HepG2 (cell line): Measurements from ENCODE around the gene MEF2B. TPM values are rescaled to one million over a fixed set of nuclear protein-coding genes. Genes with fewer than 3 reads are reported as not detected.
A peak's percentile ranks its signal among the peaks of the same experiment; 100 is the strongest.

Experiments
- CHD4 ChIP-seq: fragments of 200-600 bp; sonication (generic); IDR thresholded peaks from 2 replicates; pipeline ENCODE4 v1.7.0; 2017; ENCODE audit warnings: mild to moderate bottlenecking, low read length, borderline replicate concordance
- ELF3 ChIP-seq: IDR thresholded peaks from 2 replicates; pipeline ENCODE4 v1.6.1; 2016; ENCODE audit warnings: missing genetic modification reagents, missing compliant biosample characterization
- EZH2 ChIP-seq: conservative IDR thresholded peaks from 2 replicates; pipeline ENCODE4 v1.6.1; 2012; ENCODE audit warnings: mild to moderate bottlenecking, low read depth, low read length, moderate library complexity
- FIP1L1 ChIP-seq: fragments of 200-400 bp; formaldehyde crosslinking; IDR thresholded peaks from 2 replicates; pipeline ENCODE4 v1.6.1; 2018; ENCODE audit warnings: low read depth, mild to moderate bottlenecking, low read length, moderate library complexity, borderline replicate concordance; ENCODE audit not compliant: insufficient read depth
- HNRNPK ChIP-seq: fragments of 200-400 bp; formaldehyde crosslinking; IDR thresholded peaks from 2 replicates; pipeline ENCODE4 v1.6.1; 2018; ENCODE audit warnings: low read length, low read depth, moderate library complexity, mild to moderate bottlenecking; ENCODE audit not compliant: poor library complexity, severe bottlenecking
- IRX3 ChIP-seq: sonication (generic); formaldehyde crosslinking; IDR thresholded peaks from 2 replicates; pipeline ENCODE4 v1.8.1; 2023; ENCODE audit warnings: mild to moderate bottlenecking, low read depth, missing genetic modification reagents, borderline replicate concordance
- KLF12 ChIP-seq: sonication (generic); formaldehyde crosslinking; IDR thresholded peaks from 2 replicates; pipeline ENCODE4 v1.4.0; 2020; ENCODE audit warnings: missing genetic modification reagents, borderline replicate concordance
- MXI1 ChIP-seq: IDR thresholded peaks from 3 replicates; pipeline ENCODE4 v1.6.1; 2012; ENCODE audit warnings: low read depth, low read length, inconsistent platforms, borderline replicate concordance
- RAD51 ChIP-seq: fragments of 450-650 bp; IDR thresholded peaks from 2 replicates; pipeline ENCODE4 v1.6.1; 2016; ENCODE audit warnings: borderline replicate concordance
- SALL2 ChIP-seq: sonication (generic); formaldehyde crosslinking; IDR thresholded peaks from 2 replicates; pipeline ENCODE4 v1.8.1; 2023; ENCODE audit warnings: mild to moderate bottlenecking, missing genetic modification reagents, inconsistent platforms
- SATB2 ChIP-seq: sonication (generic); formaldehyde crosslinking; IDR thresholded peaks from 2 replicates; pipeline ENCODE4 v1.5.0; 2020; ENCODE audit warnings: missing genetic modification reagents
- SNAPC2 ChIP-seq: sonication (generic); formaldehyde crosslinking; IDR thresholded peaks from 2 replicates; pipeline ENCODE4 v1.8.1; 2022; ENCODE audit warnings: mild to moderate bottlenecking, missing genetic modification reagents
- THAP11 ChIP-seq: IDR thresholded peaks from 2 replicates; pipeline ENCODE4 v1.6.1; 2016; ENCODE audit warnings: missing biosample characterization, missing genetic modification reagents
- ZFP37 ChIP-seq: sonication (generic); formaldehyde crosslinking; IDR thresholded peaks from 2 replicates; pipeline ENCODE4 v1.4.0; 2020; ENCODE audit warnings: missing genetic modification reagents, borderline replicate concordance
- ZNF543 ChIP-seq: sonication (generic); formaldehyde crosslinking; IDR thresholded peaks from 2 replicates; pipeline ENCODE4 v1.4.0; 2020; ENCODE audit warnings: mild to moderate bottlenecking, missing genetic modification reagents
- ZNF598 ChIP-seq: sonication (generic); formaldehyde crosslinking; IDR thresholded peaks from 2 replicates; pipeline ENCODE4 v1.5.1; 2020; ENCODE audit warnings: mild to moderate bottlenecking, missing genetic modification reagents, borderline replicate concordance
- ZNF629 ChIP-seq: sonication (generic); formaldehyde crosslinking; conservative IDR thresholded peaks from 2 replicates; pipeline ENCODE4 v1.5.0; 2020; ENCODE audit warnings: missing genetic modification reagents
- ZNF839 ChIP-seq: sonication (generic); formaldehyde crosslinking; IDR thresholded peaks from 2 replicates; pipeline ENCODE4 v1.4.0; 2020; ENCODE audit warnings: missing genetic modification reagents, mild to moderate bottlenecking, borderline replicate concordance
- ZNF878 ChIP-seq: sonication (generic); formaldehyde crosslinking; IDR thresholded peaks from 2 replicates; pipeline ENCODE4 v1.8.1; 2023; ENCODE audit warnings: mild to moderate bottlenecking, missing genetic modification reagents, moderate library complexity
- ZNF879 ChIP-seq: sonication (generic); formaldehyde crosslinking; IDR thresholded peaks from 2 replicates; pipeline ENCODE4 v1.8.1; 2023; ENCODE audit warnings: missing genetic modification reagents
- ZSCAN12 ChIP-seq: sonication (generic); formaldehyde crosslinking; IDR thresholded peaks from 2 replicates; pipeline ENCODE4 v1.9.0; 2021; ENCODE audit warnings: mild to moderate bottlenecking, missing genetic modification reagents
- ZSCAN31 ChIP-seq: sonication (generic); formaldehyde crosslinking; IDR thresholded peaks from 2 replicates; pipeline ENCODE4 v1.5.0; 2020; ENCODE audit warnings: low read depth, mild to moderate bottlenecking, missing genetic modification reagents
- polyA plus RNA-seq, 8 experiments: library from polyadenylated mRNA; depleted of rRNA in 3 of 8; stranded (reverse) in 7 of 8; unstranded in 1 of 8; fragments of >200 nt; fragmentation: Illumina TruSeq in 4 of 8; extraction: Trizol in 4 of 8; gene quantifications; 2 replicates each; pipeline versions ENCODE4 v1.2.1 to v1.2.3, GENCODE V29; 2011 to 2016; ENCODE audit warnings: low read depth in 4 of 8, missing spikeins in 1 of 8, mixed read lengths in 1 of 8; ENCODE audit not compliant: insufficient read depth in 1 of 8
- total RNA-seq, 5 experiments: library from RNA; depleted of rRNA; stranded (reverse); fragments of >200 nt; fragmentation: Illumina TruSeq; extraction: Trizol; gene quantifications; 2 replicates each; pipeline ENCODE4 v1.2.3, GENCODE V29; 2016; ENCODE audit warnings: low read depth in 1 of 5
- TF ChIP-seq, protein P1 (sequence below): sonication (generic); formaldehyde crosslinking; IDR thresholded peaks from 2 replicates; pipeline ENCODE4 v1.5.1; 2020; ENCODE audit warnings: mild to moderate bottlenecking, missing genetic modification reagents, borderline replicate concordance
- TF ChIP-seq, protein P2 (sequence below): IDR thresholded peaks from 2 replicates; pipeline ENCODE4 v1.6.1; 2016; ENCODE audit warnings: low read depth, borderline replicate concordance

MEF2B gene
- total and polyA plus RNA-seq, 2 of the 13 experiments (the other 11 are each of a cell fraction or from before 2014, with no cell fraction given): 1.2 to 1.7 TPM

DNA sequence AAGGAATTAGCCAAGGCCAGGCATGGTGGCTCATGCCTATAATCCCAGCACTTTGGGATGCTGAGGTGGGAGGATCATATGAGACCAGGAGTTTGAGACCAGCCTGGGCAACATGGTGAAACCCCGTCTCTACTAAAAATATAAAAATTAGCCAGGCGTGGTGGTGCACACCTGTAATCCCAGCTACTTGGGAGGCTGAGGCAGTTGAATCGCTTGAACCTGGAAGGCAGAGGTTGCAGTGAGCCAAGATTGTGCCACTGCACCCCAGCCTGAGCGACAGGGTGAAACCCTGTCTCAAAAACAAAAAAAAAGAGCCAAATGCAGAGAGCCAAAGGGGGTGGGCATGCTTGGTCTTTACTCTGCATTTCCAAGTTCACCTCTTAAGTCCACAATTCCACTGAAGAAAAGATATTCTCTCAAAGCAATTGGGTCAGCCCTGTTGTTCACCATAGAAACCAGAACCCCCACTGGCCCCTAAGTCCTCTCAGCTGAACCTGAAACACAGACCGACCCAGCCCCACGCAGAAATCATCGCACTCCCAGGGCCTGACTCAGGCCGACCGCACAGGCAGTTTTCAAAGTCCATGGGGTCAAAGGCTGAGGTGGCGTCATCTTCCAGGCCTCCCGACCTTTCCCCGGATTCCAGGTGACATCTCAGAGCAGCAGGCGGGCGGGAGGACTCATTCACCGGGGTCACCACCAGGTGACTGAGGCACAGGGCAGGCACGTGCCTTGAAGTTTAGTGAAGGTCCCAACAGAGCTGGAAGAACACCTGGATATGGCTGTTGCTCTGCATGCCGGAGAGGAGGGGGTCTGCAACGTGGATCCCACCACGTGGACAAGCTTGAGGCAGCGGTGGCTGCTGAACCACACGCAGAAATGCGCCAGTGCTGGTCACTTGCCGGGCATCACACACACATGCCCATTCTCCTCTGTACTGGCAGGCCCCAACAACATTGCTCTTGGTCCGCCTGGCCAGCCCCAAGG is 73.1 kb downstream of the MEF2B start (continued):
- TF ChIP-seq, protein P1, sequence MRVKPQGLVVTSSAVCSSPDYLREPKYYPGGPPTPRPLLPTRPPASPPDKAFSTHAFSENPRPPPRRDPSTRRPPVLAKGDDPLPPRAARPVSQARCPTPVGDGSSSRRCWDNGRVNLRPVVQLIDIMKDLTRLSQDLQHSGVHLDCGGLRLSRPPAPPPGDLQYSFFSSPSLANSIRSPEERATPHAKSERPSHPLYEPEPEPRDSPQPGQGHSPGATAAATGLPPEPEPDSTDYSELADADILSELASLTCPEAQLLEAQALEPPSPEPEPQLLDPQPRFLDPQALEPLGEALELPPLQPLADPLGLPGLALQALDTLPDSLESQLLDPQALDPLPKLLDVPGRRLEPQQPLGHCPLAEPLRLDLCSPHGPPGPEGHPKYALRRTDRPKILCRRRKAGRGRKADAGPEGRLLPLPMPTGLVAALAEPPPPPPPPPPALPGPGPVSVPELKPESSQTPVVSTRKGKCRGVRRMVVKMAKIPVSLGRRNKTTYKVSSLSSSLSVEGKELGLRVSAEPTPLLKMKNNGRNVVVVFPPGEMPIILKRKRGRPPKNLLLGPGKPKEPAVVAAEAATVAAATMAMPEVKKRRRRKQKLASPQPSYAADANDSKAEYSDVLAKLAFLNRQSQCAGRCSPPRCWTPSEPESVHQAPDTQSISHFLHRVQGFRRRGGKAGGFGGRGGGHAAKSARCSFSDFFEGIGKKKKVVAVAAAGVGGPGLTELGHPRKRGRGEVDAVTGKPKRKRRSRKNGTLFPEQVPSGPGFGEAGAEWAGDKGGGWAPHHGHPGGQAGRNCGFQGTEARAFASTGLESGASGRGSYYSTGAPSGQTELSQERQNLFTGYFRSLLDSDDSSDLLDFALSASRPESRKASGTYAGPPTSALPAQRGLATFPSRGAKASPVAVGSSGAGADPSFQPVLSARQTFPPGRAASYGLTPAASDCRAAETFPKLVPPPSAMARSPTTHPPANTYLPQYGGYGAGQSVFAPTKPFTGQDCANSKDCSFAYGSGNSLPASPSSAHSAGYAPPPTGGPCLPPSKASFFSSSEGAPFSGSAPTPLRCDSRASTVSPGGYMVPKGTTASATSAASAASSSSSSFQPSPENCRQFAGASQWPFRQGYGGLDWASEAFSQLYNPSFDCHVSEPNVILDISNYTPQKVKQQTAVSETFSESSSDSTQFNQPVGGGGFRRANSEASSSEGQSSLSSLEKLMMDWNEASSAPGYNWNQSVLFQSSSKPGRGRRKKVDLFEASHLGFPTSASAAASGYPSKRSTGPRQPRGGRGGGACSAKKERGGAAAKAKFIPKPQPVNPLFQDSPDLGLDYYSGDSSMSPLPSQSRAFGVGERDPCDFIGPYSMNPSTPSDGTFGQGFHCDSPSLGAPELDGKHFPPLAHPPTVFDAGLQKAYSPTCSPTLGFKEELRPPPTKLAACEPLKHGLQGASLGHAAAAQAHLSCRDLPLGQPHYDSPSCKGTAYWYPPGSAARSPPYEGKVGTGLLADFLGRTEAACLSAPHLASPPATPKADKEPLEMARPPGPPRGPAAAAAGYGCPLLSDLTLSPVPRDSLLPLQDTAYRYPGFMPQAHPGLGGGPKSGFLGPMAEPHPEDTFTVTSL (CRISPR knock-in tag): peak; percentile 87
- TF ChIP-seq ZNF879: 0 out of 2 replicates have a peak, but pooled peaks have one; percentile 33
- TF ChIP-seq ZNF629 (CRISPR knock-in tag): peak; percentile 60
- peak; percentile 75; the same call in 1 of the 2 replicates for TF ChIP-seq SALL2 (CRISPR knock-in tag)
- TF ChIP-seq RAD51: no peak
- 0 out of 2 replicates have a peak, but pooled peaks have one; percentile 80 for TF ChIP-seq SATB2
- TF ChIP-seq ZSCAN31 (CRISPR knock-in tag): peak; percentile 89
- peak; percentile 77 for TF ChIP-seq ZNF878 (CRISPR knock-in tag)
- TF ChIP-seq KLF12: no peak
- TF ChIP-seq ELF3 (CRISPR knock-in tag): peak; percentile 75
- peak; percentile 70; the same call in 1 of the 2 replicates for TF ChIP-seq IRX3 (CRISPR knock-in tag)
- TF ChIP-seq ZSCAN12 (CRISPR knock-in tag): 0 out of 2 replicates have a peak, but pooled peaks have one; percentile 32
- TF ChIP-seq MXI1: peak; percentile 65; the same call in 2 of the 3 replicates
- no peak; the same call in 1 of the 2 replicates for TF ChIP-seq ZNF598 (CRISPR knock-in tag)
- no peak for TF ChIP-seq ZNF543 (CRISPR knock-in tag)
- no peak for TF ChIP-seq ZNF839 (CRISPR knock-in tag)
- no peak for TF ChIP-seq EZH2
- TF ChIP-seq FIP1L1: no peak
- peak; percentile 77 for TF ChIP-seq THAP11 (CRISPR knock-in tag)
- TF ChIP-seq, protein P2, sequence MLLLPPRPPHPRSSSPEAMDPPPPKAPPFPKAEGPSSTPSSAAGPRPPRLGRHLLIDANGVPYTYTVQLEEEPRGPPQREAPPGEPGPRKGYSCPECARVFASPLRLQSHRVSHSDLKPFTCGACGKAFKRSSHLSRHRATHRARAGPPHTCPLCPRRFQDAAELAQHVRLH (CRISPR knock-in tag): peak; percentile 92
- peak; percentile 96 for TF ChIP-seq SNAPC2 (CRISPR knock-in tag)
- no peak for TF ChIP-seq HNRNPK
- peak; percentile 91 for TF ChIP-seq ZFP37 (CRISPR knock-in tag)
- no peak for TF ChIP-seq CHD4
